Epithelial cell of prostate (primary cell): ENCODE data around the gene SCAMP3.

Experiments
- DNase-seq: peaks from one replicate; pipeline ENCODE4 v3.0.0-alpha.2; 2011; ENCODE audit warnings: low read depth, low spot score
- H3K27ac ChIP-seq: fragments of 450-650 bp; 2 replicates; pipeline ENCODE4 v1.5.1; 2017; ENCODE audit warnings: mild to moderate bottlenecking

Gene SCAMP3

GRCh38 chr1:155286544-155286943, 24.4 kb upstream of the SCAMP3 start:
- H3K27ac ChIP-seq = no peak overlapping the region

GRCh38 chr1:155285631-155286044, 23.5 kb upstream of the SCAMP3 start:
- no peak overlapping the region for H3K27ac ChIP-seq
- DNase-seq = no peak

More at GRCh38 chr1:155286544-155286943, 24.4 kb upstream of the SCAMP3 start:
- no peak for DNase-seq

GRCh38 chr1:155285063-155285462, 22.9 kb upstream of the SCAMP3 start:
- no peak for DNase-seq
- H3K27ac ChIP-seq = no peak overlapping the region

- H3K27ac ChIP-seq = no peak overlapping the region
- no peak for DNase-seq
Observed at GRCh38 chr1:155284476-155284875, 22.3 kb upstream of the SCAMP3 start.

- DNase-seq = no peak
- H3K27ac ChIP-seq = no peak overlapping the region
Observed at GRCh38 chr1:155282488-155283091, 20.4 kb upstream of the SCAMP3 start.

GRCh38 chr1:155279268-155279667, 17.1 kb upstream of the SCAMP3 start:
- no peak for DNase-seq
- H3K27ac ChIP-seq = no peak overlapping the region

GRCh38 chr1:155278689-155279160, 16.6 kb upstream of the SCAMP3 start:
- H3K27ac ChIP-seq = no peak overlapping the region
- no peak for DNase-seq

- no peak for DNase-seq
- H3K27ac ChIP-seq = no peak overlapping the region
Observed at GRCh38 chr1:155277902-155278688, 15.9 kb upstream of the SCAMP3 start.

GRCh38 chr1:155277070-155277901, 15.1 kb upstream of the SCAMP3 start, which contains the start of gene HCN3:
HCN3 (plus strand) TSS chr1:155277463; CDS start chr1:155277591, 128 bp downstream.
- DNase-seq = peak; percentile 52
- H3K27ac ChIP-seq = no peak within 1 kb of the TSS

- H3K27ac ChIP-seq = peak within 1 kb of the TSS; percentile 87
- DNase-seq = peak; percentile 51
Observed at GRCh38 chr1:155273343-155274245, 11.4 kb upstream of the SCAMP3 start, which contains the start of gene CLK2. CLK2 (minus strand) TSS chr1:155273504; CDS start chr1:155270977, 2,527 bp downstream.

- no peak for DNase-seq
- H3K27ac ChIP-seq = peak overlapping the region; percentile 87
Observed at GRCh38 chr1:155272466-155273342, 10.5 kb upstream of the SCAMP3 start.

GRCh38 chr1:155269381-155269780, 7.2 kb upstream of the SCAMP3 start:
- DNase-seq = no peak
- H3K27ac ChIP-seq = no peak overlapping the region

- DNase-seq = no peak
- H3K27ac ChIP-seq = no peak overlapping the region
Observed at GRCh38 chr1:155268630-155269029, 6.5 kb upstream of the SCAMP3 start.

GRCh38 chr1:155267373-155267772, 5.2 kb upstream of the SCAMP3 start:
- H3K27ac ChIP-seq = no peak overlapping the region
- no peak for DNase-seq

GRCh38 chr1:155266553-155266952, 4.4 kb upstream of the SCAMP3 start:
- H3K27ac ChIP-seq = no peak overlapping the region
- no peak for DNase-seq

GRCh38 chr1:155263067-155263466, 907 bp upstream of the SCAMP3 start:
- peak overlapping the region; percentile 75 for H3K27ac ChIP-seq
- DNase-seq = no peak

GRCh38 chr1:155261493-155261851, 688 bp downstream of the SCAMP3 start:
- H3K27ac ChIP-seq = peak overlapping the region; percentile 75
- DNase-seq = no peak

- DNase-seq = no peak
- no peak overlapping the region for H3K27ac ChIP-seq
Observed at GRCh38 chr1:155260276-155260675, 1.9 kb downstream of the SCAMP3 start.
